Prostate gland (tissue), 2 donors: ENCODE measurements around the gene GNG14. TPM values are rescaled to one million over a fixed set of nuclear protein-coding genes. Genes with fewer than 3 reads are reported as not detected.

Experiments used
- DNase-seq: peaks from one replicate; pipeline ENCODE4 v3.0.0-alpha.2; 2019; ENCODE audit warnings: low spot score
- H3K27ac ChIP-seq, 2 donors: fragments of 200-600 bp; sonication (generic); 2 replicates each; pipeline ENCODE4 v1.5.1; 2017 to 2019
- H3K27me3 ChIP-seq: fragments of 200-600 bp; sonication (generic); replicated peaks from 2 replicates; pipeline ENCODE4 v1.5.1; 2019; ENCODE audit not compliant: insufficient read depth
- H3K36me3 ChIP-seq, 2 donors: fragments of 200-600 bp; sonication (generic); 1 replicate in 1 of 2; 2 replicates in 1 of 2; pipeline versions ENCODE4 v1.5.1 to v1.8.1; 2017 to 2019
- H3K4me1 ChIP-seq: fragments of 200-600 bp; sonication (generic); replicated peaks from 2 replicates; pipeline ENCODE4 v1.5.1; 2019
- H3K4me3 ChIP-seq, 2 donors: fragments of 200-600 bp; sonication (generic); 2 replicates each; pipeline ENCODE4 v1.5.1; 2017 to 2019
- H3K9me3 ChIP-seq: fragments of 200-600 bp; sonication (generic); 2 replicates; pipeline ENCODE4 v1.5.1; 2017
- CTCF ChIP-seq, 4 experiments: fragments of 200-600 bp in 2 of 4; fragments of 450-650 bp in 2 of 4; sonication (generic) in 2 of 4; IDR thresholded peaks; 1 replicate in 3 of 4; 2 replicates in 1 of 4; pipeline ENCODE4 v1.5.1; 2016 to 2019; ENCODE audit warnings: antibody characterized with exemption in 4 of 4, mild to moderate bottlenecking in 2 of 4, moderate library complexity in 2 of 4
- POLR2A ChIP-seq: fragments of 450-650 bp; IDR thresholded peaks from one replicate; pipeline ENCODE4 v1.6.1; 2016; ENCODE audit warnings: antibody characterized with exemption, mild to moderate bottlenecking
- POLR2AphosphoS5 ChIP-seq: sonication (generic); formaldehyde crosslinking; IDR thresholded peaks from one replicate; pipeline ENCODE4 v1.6.1; 2017; ENCODE audit warnings: antibody characterized with exemption
- WGBS: methylation state at CpG from one replicate; pipeline ENCODE4 v1.1.5; 2018; 5-methylcytosine and 5-hydroxymethylcytosine counted together
- intact Hi-C: fragments of 100-400 bp; cut with DNase I; formaldehyde crosslinking; loops from one replicate; pipeline ENCODE4 v1.14.2; 2022
- total RNA-seq, 2 donors: library from RNA; depleted of rRNA; stranded (reverse); fragments of >200 nt; gene quantifications; one replicate each; pipeline ENCODE4 v1.1.0, GENCODE V29; 2016

Gene GNG14
- total RNA-seq, 2 donors from 2014 or later: not detected

GRCh38 chr19:12730064-12730463, 42.3 kb downstream of the GNG14 start:
- DNase-seq: no peak
- Histone ChIP-seq H3K36me3 (peaks cover 0 to 6% of the 10 kb centered on the region in 2 donors), H3K27ac (no peak overlapping the region), H3K9me3 (no peaks in the 10 kb centered on the region), H3K4me3 (no peak overlapping the region), H3K27me3 (no peaks in the 10 kb centered on the region), H3K4me1 (peaks cover 16% of the 10 kb centered on the region)
- 78% methylated on average over 3 of the region's 3 CpGs for WGBS
- intact Hi-C loops: no loop called here
- TF ChIP-seq POLR2A (no peak), POLR2AphosphoS5 (no peak), CTCF (IDR thresholded peaks at IDR 0.05) (no peak)

GRCh38 chr19:12731337-12731736, 43.5 kb downstream of the GNG14 start:
- 91% methylated on average over 24 of the region's 24 CpGs for WGBS
- H3K4me1 ChIP-seq: peaks cover 16% of the 10 kb centered on the region

GRCh38 chr19:12733369-12734214, 45.8 kb downstream of the GNG14 start:
- intact Hi-C loops: no loop called here
- H3K4me1 ChIP-seq: peaks cover 23% of the 10 kb centered on the region
- DNase-seq: no peak
- no peak for TF ChIP-seq POLR2A
- TF ChIP-seq CTCF (IDR thresholded peaks at IDR 0.05): no peak
- TF ChIP-seq POLR2AphosphoS5: no peak
- peaks cover 0 to 6% of the 10 kb centered on the region in 2 donors for H3K36me3 ChIP-seq
- 2% methylated on average over 15 of the region's 15 CpGs for WGBS
- H3K27me3 ChIP-seq: no peaks in the 10 kb centered on the region
- no peaks in the 10 kb centered on the region for H3K9me3 ChIP-seq
- peak overlapping the region; percentile 92 to 93 for H3K27ac ChIP-seq
- H3K4me3 ChIP-seq: peak overlapping the region; percentile 82 to 96

More at GRCh38 chr19:12731337-12731736, 43.5 kb downstream of the GNG14 start:
- DNase-seq: no peak
- H3K27ac ChIP-seq: no peak overlapping the region
- H3K9me3 ChIP-seq: no peaks in the 10 kb centered on the region
- intact Hi-C loops: no loop called here
- H3K4me3 ChIP-seq: no peak overlapping the region
- peaks cover 0 to 6% of the 10 kb centered on the region in 2 donors for H3K36me3 ChIP-seq
- TF ChIP-seq POLR2AphosphoS5 (no peak), CTCF (IDR thresholded peaks at IDR 0.05) (no peak), POLR2A (no peak)
- no peaks in the 10 kb centered on the region for H3K27me3 ChIP-seq

GRCh38 chr19:12736995-12737834, 49.4 kb downstream of the GNG14 start, which contains the start of gene GET3:
Gene GET3 (plus strand): TSS chr19:12737497. CDS start chr19:12737506, 9 bp downstream.
- Histone ChIP-seq H3K9me3 (no peaks in the 10 kb centered on the region), H3K27ac (peak within 1 kb of the TSS; percentile 82 to 87), H3K4me3 (peak within 1 kb of the TSS; percentile 63 to 76), H3K36me3 (no peaks in the 10 kb centered on the region), H3K4me1 (peaks cover 22% of the 10 kb centered on the region), H3K27me3 (no peaks in the 10 kb centered on the region)
- TF ChIP-seq CTCF (IDR thresholded peaks at IDR 0.05) (peak in 1 of 4 experiments; percentile 48), POLR2A (no peak), POLR2AphosphoS5 (peak; percentile 94)
- WGBS: under 1% methylated on average over 26 of the region's 29 CpGs
- peak; percentile 98 for DNase-seq
- intact Hi-C loops: no loop called here
